Upper lobe of left lung (tissue), 4 donors: Measurements from ENCODE around the gene USP36.
"Not testable (repeated sequence)": the region's sequence is repeated elsewhere in the genome, so short reads cannot be mapped to it uniquely, and the experiment has no call there.

Experiments used
- POLR2A ChIP-seq, 4 donors: fragments of 450-650 bp; IDR thresholded peaks; one replicate each; pipeline ENCODE4 v1.5.1; 2016 to 2017; ENCODE audit warnings: antibody characterized with exemption in 4 of 4, mild to moderate bottlenecking in 2 of 4
- TF ChIP-seq, protein P1 (sequence below), 6 experiments: fragments of 450-650 bp in 4 of 6; fragments of 200-600 bp in 2 of 6; sonication (generic) in 2 of 6; IDR thresholded peaks; one replicate each; pipeline ENCODE4 v1.5.1; 2016 to 2019; ENCODE audit warnings: antibody characterized with exemption in 6 of 6

- TF ChIP-seq, protein P1, sequence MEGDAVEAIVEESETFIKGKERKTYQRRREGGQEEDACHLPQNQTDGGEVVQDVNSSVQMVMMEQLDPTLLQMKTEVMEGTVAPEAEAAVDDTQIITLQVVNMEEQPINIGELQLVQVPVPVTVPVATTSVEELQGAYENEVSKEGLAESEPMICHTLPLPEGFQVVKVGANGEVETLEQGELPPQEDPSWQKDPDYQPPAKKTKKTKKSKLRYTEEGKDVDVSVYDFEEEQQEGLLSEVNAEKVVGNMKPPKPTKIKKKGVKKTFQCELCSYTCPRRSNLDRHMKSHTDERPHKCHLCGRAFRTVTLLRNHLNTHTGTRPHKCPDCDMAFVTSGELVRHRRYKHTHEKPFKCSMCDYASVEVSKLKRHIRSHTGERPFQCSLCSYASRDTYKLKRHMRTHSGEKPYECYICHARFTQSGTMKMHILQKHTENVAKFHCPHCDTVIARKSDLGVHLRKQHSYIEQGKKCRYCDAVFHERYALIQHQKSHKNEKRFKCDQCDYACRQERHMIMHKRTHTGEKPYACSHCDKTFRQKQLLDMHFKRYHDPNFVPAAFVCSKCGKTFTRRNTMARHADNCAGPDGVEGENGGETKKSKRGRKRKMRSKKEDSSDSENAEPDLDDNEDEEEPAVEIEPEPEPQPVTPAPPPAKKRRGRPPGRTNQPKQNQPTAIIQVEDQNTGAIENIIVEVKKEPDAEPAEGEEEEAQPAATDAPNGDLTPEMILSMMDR (IDR thresholded peaks at IDR 0.05), result not testable (repeated sequence)
- TF ChIP-seq POLR2A (IDR thresholded peaks at IDR 0.05), result not testable (repeated sequence)
Measured at GRCh38 chr17:78876954-78877517, 36.4 kb upstream of the USP36 start.
